ENCODE data around the gene RAET1E. TPM values are rescaled to one million over a fixed set of nuclear protein-coding genes. Genes with fewer than 3 reads are reported as not detected.
"Not testable (repeated sequence)": the region's sequence is repeated elsewhere in the genome, so short reads cannot be mapped to it uniquely, and the experiment has no call there.

Gene RAET1E
- total RNA-seq, 1 donor from 2014 or later: not detected

- DNase-seq (ENCODE audit: low spot score in 2 of 2, unreplicated experiment in 2 of 2): no peak
Measured at GRCh38 chr6:149919834-149920225, 21.9 kb upstream of the RAET1E start.

GRCh38 chr6:149919126-149919833 lies 21.4 kb upstream of the RAET1E start:
- H3K27ac Mint-ChIP-seq, H3K9me3 Mint-ChIP-seq: not testable (repeated sequence)
- H3K27me3 Mint-ChIP-seq (ENCODE audit: low read depth): peaks cover 86% of the 10 kb centered on the region

More at GRCh38 chr6:149919834-149920225, 21.9 kb upstream of the RAET1E start:
- no peak overlapping the region for H3K4me3 Mint-ChIP-seq
- no peak for TF ChIP-seq CTCF (IDR thresholded peaks at IDR 0.05; ENCODE audit: unreplicated experiment)
- peaks cover 86% of the 10 kb centered on the region for H3K27me3 Mint-ChIP-seq (ENCODE audit: low read depth)
- H3K36me3 Mint-ChIP-seq: no peaks in the 10 kb centered on the region
- peaks cover 10% of the 10 kb centered on the region for H3K4me1 Mint-ChIP-seq
- H3K27ac Mint-ChIP-seq: no peak overlapping the region
- no peaks in the 10 kb centered on the region for H3K9me3 Mint-ChIP-seq

DNA sequence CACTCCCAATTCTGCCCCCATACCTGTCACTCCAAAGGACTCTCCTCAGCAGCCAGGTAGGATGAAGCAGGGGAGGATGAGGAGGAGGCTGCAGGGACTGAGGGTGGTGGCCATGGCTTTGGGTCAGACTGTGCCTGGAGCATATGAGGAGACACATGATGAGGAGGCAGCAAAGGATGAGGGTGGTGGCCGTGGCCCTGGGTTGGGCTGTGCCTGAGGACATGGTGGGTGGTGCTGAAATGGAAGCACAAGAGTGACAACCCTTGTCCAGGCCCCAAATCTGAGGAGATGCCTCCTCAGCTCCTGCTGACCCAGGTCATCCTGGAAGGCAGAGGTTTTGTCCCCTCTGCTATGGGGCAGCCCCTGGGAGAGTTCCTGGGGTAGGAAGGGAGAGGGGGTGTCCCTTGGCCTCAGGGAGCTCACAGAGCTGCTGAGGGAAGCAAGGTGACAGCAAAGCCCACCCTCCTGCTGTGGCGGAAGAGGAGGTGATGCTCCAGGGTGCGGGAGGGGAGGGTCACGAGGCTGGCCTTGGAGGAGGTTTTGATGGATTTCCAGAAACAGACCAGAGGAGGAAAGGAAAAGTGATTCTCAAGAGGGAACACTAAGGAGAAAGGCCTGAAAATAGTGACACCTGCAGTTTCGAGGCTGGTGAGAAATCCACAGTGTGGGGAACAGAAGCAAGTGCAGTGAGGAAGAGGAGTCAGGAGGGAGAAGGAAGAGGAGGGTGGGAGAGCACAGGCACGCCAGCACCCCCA lies 20.4 kb upstream of the RAET1E start:
- peak in 1 of 2 experiments; percentile 33 for DNase-seq (ENCODE audit: low spot score in 2 of 2, unreplicated experiment in 2 of 2)
- peaks cover 86% of the 10 kb centered on the region for H3K27me3 Mint-ChIP-seq (ENCODE audit: low read depth)

More at GRCh38 chr6:149919126-149919833, 21.4 kb upstream of the RAET1E start:
- H3K4me3 Mint-ChIP-seq; H3K36me3 Mint-ChIP-seq; H3K4me1 Mint-ChIP-seq; DNase-seq (ENCODE audit: low spot score in 2 of 2, unreplicated experiment in 2 of 2): not testable (repeated sequence)

GRCh38 chr6:149917679-149918078 lies 19.8 kb upstream of the RAET1E start:
- Mint-ChIP-seq H3K4me1 (no peaks in the 10 kb centered on the region), H3K9me3 (no peaks in the 10 kb centered on the region), H3K27ac (no peak overlapping the region), H3K36me3 (no peaks in the 10 kb centered on the region), H3K4me3 (no peak overlapping the region), H3K27me3 (ENCODE audit: low read depth) (peaks cover 86% of the 10 kb centered on the region)
- no peak for DNase-seq (ENCODE audit: low spot score in 2 of 2, unreplicated experiment in 2 of 2)
- no peak for TF ChIP-seq CTCF (IDR thresholded peaks at IDR 0.05; ENCODE audit: unreplicated experiment)

More for the DNA sequence above, 20.4 kb upstream of the RAET1E start:
- Mint-ChIP-seq H3K4me1 (peaks cover 6% of the 10 kb centered on the region), H3K36me3 (no peaks in the 10 kb centered on the region), H3K27ac (no peak overlapping the region), H3K4me3 (no peak overlapping the region), H3K9me3 (no peaks in the 10 kb centered on the region)
- TF ChIP-seq CTCF (IDR thresholded peaks at IDR 0.05; ENCODE audit: unreplicated experiment): no peak

DNA sequence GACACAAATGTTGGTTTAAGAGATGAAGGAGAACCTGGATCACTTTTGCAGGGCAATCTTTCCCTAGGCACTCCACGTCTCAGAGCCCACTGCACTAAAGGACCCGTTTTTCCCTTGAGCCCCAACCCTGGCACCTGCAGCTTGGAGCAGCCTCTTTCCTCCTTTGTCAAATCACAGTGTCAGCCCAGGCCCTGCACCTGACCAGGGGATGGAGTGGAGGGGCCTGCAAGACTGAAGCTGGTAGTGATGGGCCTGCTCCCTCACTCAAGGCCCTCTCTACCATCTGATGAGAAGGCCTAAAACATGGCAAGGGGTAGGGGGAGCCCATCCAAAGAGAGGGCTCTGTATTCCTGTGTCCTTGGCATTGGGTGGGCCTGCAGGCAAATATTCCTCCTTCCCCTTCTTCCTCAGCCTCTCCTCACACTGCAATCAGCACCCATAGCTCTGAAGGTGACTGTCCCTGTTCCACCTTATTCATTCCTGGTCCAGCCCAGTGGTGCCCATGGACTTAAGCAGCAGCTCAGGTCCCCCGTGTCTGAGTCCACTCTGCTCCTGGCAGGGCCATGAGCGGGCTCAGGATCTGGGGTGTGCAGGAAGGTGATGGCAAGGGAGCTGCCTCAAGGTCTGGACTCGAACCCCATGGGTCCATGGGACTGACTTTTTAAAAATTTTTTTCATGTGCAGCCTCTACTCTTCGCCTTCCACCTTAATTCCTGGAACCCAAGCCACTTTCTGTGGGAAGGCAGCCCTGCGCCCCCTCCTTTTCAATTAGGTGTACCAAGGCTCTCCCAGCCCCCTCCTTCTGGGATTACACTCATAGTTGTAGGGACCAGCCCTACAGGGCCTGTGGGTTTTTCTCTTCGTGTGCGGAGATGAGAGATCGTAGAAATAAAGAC lies 18.3 kb upstream of the RAET1E start:
- H3K9me3 Mint-ChIP-seq: no peaks in the 10 kb centered on the region
- H3K27me3 Mint-ChIP-seq (ENCODE audit: low read depth): peaks cover 81% of the 10 kb centered on the region
- no peak overlapping the region for H3K27ac Mint-ChIP-seq
- no peaks in the 10 kb centered on the region for H3K36me3 Mint-ChIP-seq
- H3K4me3 Mint-ChIP-seq: no peak overlapping the region
- no peaks in the 10 kb centered on the region for H3K4me1 Mint-ChIP-seq
- no peak for DNase-seq (ENCODE audit: low spot score in 2 of 2, unreplicated experiment in 2 of 2)
- TF ChIP-seq CTCF (IDR thresholded peaks at IDR 0.05; ENCODE audit: unreplicated experiment): no peak
